ENCODE measurements around the gene RBBP7. TPM values are rescaled to one million over a fixed set of nuclear protein-coding genes. Genes with fewer than 3 reads are reported as not detected.

The RBBP7 gene
- total and polyA plus RNA-seq, 10 of the 15 experiments (the other 5 are each of a cell fraction or from before 2014, with no cell fraction given) = 95.3 to 277 (median 194) TPM

DNA sequence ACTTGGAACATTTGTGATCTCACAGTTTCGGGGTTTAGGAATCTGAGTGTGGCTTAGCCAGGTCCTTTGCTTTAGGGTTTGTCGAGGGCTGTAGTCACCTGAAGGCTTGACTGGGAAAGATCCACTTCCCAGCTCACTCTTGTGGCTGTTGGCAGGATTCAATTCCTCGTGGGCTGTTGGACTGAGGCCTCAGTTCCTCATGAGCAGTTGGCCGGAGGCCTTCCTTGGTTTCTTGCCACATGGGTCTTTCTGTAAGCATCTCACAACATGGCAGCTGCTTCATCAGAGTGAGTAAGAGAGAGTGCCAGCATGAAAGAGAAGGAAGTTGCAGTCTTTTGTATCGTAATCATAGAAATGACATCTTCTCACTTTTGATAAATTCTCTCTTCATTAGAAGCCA lies 72.8 kb downstream of the RBBP7 start (continued):
- TF ChIP-seq, protein P1, sequence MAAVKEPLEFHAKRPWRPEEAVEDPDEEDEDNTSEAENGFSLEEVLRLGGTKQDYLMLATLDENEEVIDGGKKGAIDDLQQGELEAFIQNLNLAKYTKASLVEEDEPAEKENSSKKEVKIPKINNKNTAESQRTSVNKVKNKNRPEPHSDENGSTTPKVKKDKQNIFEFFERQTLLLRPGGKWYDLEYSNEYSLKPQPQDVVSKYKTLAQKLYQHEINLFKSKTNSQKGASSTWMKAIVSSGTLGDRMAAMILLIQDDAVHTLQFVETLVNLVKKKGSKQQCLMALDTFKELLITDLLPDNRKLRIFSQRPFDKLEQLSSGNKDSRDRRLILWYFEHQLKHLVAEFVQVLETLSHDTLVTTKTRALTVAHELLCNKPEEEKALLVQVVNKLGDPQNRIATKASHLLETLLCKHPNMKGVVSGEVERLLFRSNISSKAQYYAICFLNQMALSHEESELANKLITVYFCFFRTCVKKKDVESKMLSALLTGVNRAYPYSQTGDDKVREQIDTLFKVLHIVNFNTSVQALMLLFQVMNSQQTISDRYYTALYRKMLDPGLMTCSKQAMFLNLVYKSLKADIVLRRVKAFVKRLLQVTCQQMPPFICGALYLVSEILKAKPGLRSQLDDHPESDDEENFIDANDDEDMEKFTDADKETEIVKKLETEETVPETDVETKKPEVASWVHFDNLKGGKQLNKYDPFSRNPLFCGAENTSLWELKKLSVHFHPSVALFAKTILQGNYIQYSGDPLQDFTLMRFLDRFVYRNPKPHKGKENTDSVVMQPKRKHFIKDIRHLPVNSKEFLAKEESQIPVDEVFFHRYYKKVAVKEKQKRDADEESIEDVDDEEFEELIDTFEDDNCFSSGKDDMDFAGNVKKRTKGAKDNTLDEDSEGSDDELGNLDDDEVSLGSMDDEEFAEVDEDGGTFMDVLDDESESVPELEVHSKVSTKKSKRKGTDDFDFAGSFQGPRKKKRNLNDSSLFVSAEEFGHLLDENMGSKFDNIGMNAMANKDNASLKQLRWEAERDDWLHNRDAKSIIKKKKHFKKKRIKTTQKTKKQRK (IDR thresholded peaks at IDR 0.05; ENCODE audit: low read depth, low read length) = no peak
- no peak for TF ChIP-seq TCF12 (IDR thresholded peaks at IDR 0.05; ENCODE audit: low read depth, low read length)

DNA sequence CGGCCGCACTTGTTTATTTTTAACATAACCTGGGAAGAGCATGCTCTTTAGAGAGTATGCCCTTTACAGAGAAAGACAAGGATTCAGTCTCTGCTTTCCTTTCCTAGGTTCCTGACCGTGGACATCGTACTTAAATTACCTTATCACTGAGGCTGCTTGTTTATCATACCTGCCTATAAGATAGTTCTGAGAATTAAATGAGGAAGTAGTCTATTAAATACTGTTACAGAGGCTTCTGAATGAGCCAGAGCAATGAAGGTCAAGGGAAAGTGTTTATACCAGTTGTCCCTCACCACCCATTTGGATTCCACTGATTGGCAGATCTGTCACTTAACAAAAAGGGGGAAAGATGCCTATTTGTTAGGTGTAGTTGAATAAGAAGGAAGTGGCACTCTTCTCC lies 73.9 kb downstream of the RBBP7 start:
- Histone ChIP-seq H3K36me3 (ENCODE audit: control insufficient read depth in 2 of 2, insufficient read depth in 2 of 2, low read length in 1 of 2) (peaks cover 0 to 11% of the 10 kb centered on the region in 2 experiments; a peak in 3 of 4 replicates), H3K79me2 (ENCODE audit: control insufficient read depth, insufficient read depth, low read length) (peaks cover 5% of the 10 kb centered on the region), H3K27me3 (replicated peaks in 1 of 2; ENCODE audit: control insufficient read depth in 2 of 2, insufficient read depth in 2 of 2, low read length in 1 of 2) (no peaks in the 10 kb centered on the region), H3K4me2 (ENCODE audit: control insufficient read depth, insufficient read depth) (no peak overlapping the region), H3K9ac (ENCODE audit: control insufficient read depth, insufficient read depth, low read length) (no peak overlapping the region), H4K20me1 (ENCODE audit: control insufficient read depth, insufficient read depth) (no peaks in the 10 kb centered on the region), H3K9me3 (replicated peaks; ENCODE audit: control insufficient read depth, insufficient read depth, low read length) (no peaks in the 10 kb centered on the region), H3K4me3 (no peak overlapping the region), H3K27ac (ENCODE audit: control insufficient read depth, insufficient read depth) (no peak overlapping the region), H2AFZ (ENCODE audit: control insufficient read depth, low read depth, low read length) (no peak overlapping the region), H3K4me1 (ENCODE audit: control insufficient read depth, insufficient read depth, low read length) (no peaks in the 10 kb centered on the region)
- ChIA-PET CTCF (no interaction called here), RAD21 (ENCODE audit: unreplicated experiment) (no interaction called here), POLR2A (no interaction called here), SMC1A (ENCODE audit: uncharacterized antibody, unreplicated experiment) (no interaction called here)
- in situ Hi-C loops (cut with MboI) (no loop called here), intact Hi-C loops (cut with micrococcal nuclease; ENCODE audit: unreplicated experiment) (no loop called here)
- BruUV-seq (replicated peaks) = no TSS peak
- DNase-seq (ENCODE audit: low read depth, low spot score) (no peak), ATAC-seq (peak; percentile 53), FAIRE-seq (no peak)
- 97% methylated on average over 4 of the region's 4 CpGs for WGBS (ENCODE audit: insufficient coverage, insufficient replicate concordance, low lambda C conversion rate, missing lambda C conversion rate)
- TF ChIP-seq HDAC6 (IDR thresholded peaks at IDR 0.05; ENCODE audit: unreplicated experiment) = no peak
- TF ChIP-seq CHD1 (IDR thresholded peaks at IDR 0.05; ENCODE audit: low read depth, low read length) = no peak
- TF ChIP-seq, protein P2, sequence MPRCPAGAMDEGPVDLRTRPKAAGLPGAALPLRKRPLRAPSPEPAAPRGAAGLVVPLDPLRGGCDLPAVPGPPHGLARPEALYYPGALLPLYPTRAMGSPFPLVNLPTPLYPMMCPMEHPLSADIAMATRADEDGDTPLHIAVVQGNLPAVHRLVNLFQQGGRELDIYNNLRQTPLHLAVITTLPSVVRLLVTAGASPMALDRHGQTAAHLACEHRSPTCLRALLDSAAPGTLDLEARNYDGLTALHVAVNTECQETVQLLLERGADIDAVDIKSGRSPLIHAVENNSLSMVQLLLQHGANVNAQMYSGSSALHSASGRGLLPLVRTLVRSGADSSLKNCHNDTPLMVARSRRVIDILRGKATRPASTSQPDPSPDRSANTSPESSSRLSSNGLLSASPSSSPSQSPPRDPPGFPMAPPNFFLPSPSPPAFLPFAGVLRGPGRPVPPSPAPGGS (IDR thresholded peaks at IDR 0.05; ENCODE audit: borderline replicate concordance, insufficient read depth, low read depth, low read length, poor library complexity, severe bottlenecking) = no peak

Small RNAs within 50 kb of the gene (small RNA-seq; reads per million reads assigned to genes)
- gene RF00019 (not detected), gene RNU4-6P (not detected), gene RPL12P49 (not detected)

Other genes starting within 250 kb of the RBBP7 start
- not detected in 2 replicates for gene S100G, start 220.2 kb downstream of the RBBP7 start, total RNA-seq (2014; rRNA removed)
- gene S100G, start 220.2 kb downstream of the RBBP7 start, total RNA-seq (2014; rRNA removed; fragmentation: Illumina TruSeq; extraction: Trizol) = not detected in 2 replicates
- gene S100G, start 220.2 kb downstream of the RBBP7 start, total RNA-seq (2021) = not detected in 2 replicates
- gene S100G, start 220.2 kb downstream of the RBBP7 start, polyA plus RNA-seq (2011; rRNA removed) = not detected in 2 replicates
- gene S100G, start 220.2 kb downstream of the RBBP7 start, polyA plus RNA-seq (2014; fragmentation: Illumina TruSeq; extraction: Trizol) = not detected in 2 replicates
- gene S100G, start 220.2 kb downstream of the RBBP7 start, polyA plus RNA-seq (2014; fragmentation: Nextera tagmentation; extraction: Ambion mirVana) = not detected
- not detected in 2 replicates for gene S100G, start 220.2 kb downstream of the RBBP7 start, polyA plus RNA-seq (2014; rRNA removed)
- gene S100G, start 220.2 kb downstream of the RBBP7 start, polyA plus RNA-seq (2016; fragmentation: Nextera tagmentation; extraction: Ambion mirVana) = not detected
- gene CTPS2, start 157.7 kb downstream of the RBBP7 start, total RNA-seq (2014; rRNA removed) = 15.4 and 18.6 TPM in 2 replicates
- gene CTPS2, start 157.7 kb downstream of the RBBP7 start, total RNA-seq (2014; rRNA removed; fragmentation: Illumina TruSeq; extraction: Trizol) = 17.6 and 17.8 TPM in 2 replicates
- gene CTPS2, start 157.7 kb downstream of the RBBP7 start, total RNA-seq (2021) = 13.3 and 14.9 TPM in 2 replicates
- gene CTPS2, start 157.7 kb downstream of the RBBP7 start, polyA plus RNA-seq (2011; rRNA removed) = 16.9 and 23.3 TPM in 2 replicates
- gene CTPS2, start 157.7 kb downstream of the RBBP7 start, polyA plus RNA-seq (2014; fragmentation: Illumina TruSeq; extraction: Trizol) = 15.0 and 19.2 TPM in 2 replicates
- gene CTPS2, start 157.7 kb downstream of the RBBP7 start, polyA plus RNA-seq (2014; fragmentation: Nextera tagmentation; extraction: Ambion mirVana) = 1 to 10 TPM; 5.9 to 7.7 TPM
- 11.5 and 11.8 TPM in 2 replicates for gene CTPS2, start 157.7 kb downstream of the RBBP7 start, polyA plus RNA-seq (2014; rRNA removed)
- 10 to 100 TPM; 11.9 to 13.5 TPM for gene CTPS2, start 157.7 kb downstream of the RBBP7 start, polyA plus RNA-seq (2016; fragmentation: Nextera tagmentation; extraction: Ambion mirVana)
- 20.7 and 23.1 TPM in 2 replicates for gene SYAP1, start 150.8 kb downstream of the RBBP7 start, total RNA-seq (2014; rRNA removed)
- 20.9 and 22.1 TPM in 2 replicates for gene SYAP1, start 150.8 kb downstream of the RBBP7 start, total RNA-seq (2014; rRNA removed; fragmentation: Illumina TruSeq; extraction: Trizol)
- 17.6 and 20.3 TPM in 2 replicates for gene SYAP1, start 150.8 kb downstream of the RBBP7 start, total RNA-seq (2021)
- 11.5 and 16.7 TPM in 2 replicates for gene SYAP1, start 150.8 kb downstream of the RBBP7 start, polyA plus RNA-seq (2011; rRNA removed)
- 11.3 and 13.6 TPM in 2 replicates for gene SYAP1, start 150.8 kb downstream of the RBBP7 start, polyA plus RNA-seq (2014; fragmentation: Illumina TruSeq; extraction: Trizol)
- gene SYAP1, start 150.8 kb downstream of the RBBP7 start, polyA plus RNA-seq (2014; fragmentation: Nextera tagmentation; extraction: Ambion mirVana) = 1 to 10 TPM; 5.9 to 6.1 TPM
- 14.8 and 15.1 TPM in 2 replicates for gene SYAP1, start 150.8 kb downstream of the RBBP7 start, polyA plus RNA-seq (2014; rRNA removed)
- 10 to 100 TPM; 29.2 to 29.9 TPM for gene SYAP1, start 150.8 kb downstream of the RBBP7 start, polyA plus RNA-seq (2016; fragmentation: Nextera tagmentation; extraction: Ambion mirVana)
- gene TXLNG, start 83.9 kb downstream of the RBBP7 start, total RNA-seq (2014; rRNA removed) = 18.9 and 20.5 TPM in 2 replicates
- 27.5 and 29.5 TPM in 2 replicates for gene TXLNG, start 83.9 kb downstream of the RBBP7 start, total RNA-seq (2014; rRNA removed; fragmentation: Illumina TruSeq; extraction: Trizol)
- gene TXLNG, start 83.9 kb downstream of the RBBP7 start, total RNA-seq (2021) = 19.7 and 20.1 TPM in 2 replicates
- gene TXLNG, start 83.9 kb downstream of the RBBP7 start, polyA plus RNA-seq (2011; rRNA removed) = 40.7 and 46.2 TPM in 2 replicates
- 33.4 and 40.9 TPM in 2 replicates for gene TXLNG, start 83.9 kb downstream of the RBBP7 start, polyA plus RNA-seq (2014; fragmentation: Illumina TruSeq; extraction: Trizol)
- gene TXLNG, start 83.9 kb downstream of the RBBP7 start, polyA plus RNA-seq (2014; fragmentation: Nextera tagmentation; extraction: Ambion mirVana) = 10 to 100 TPM in 1 of 2 experiments, 1 to 10 TPM in 1; 9.9 to 13.2 TPM
- 20.9 and 25.6 TPM in 2 replicates for gene TXLNG, start 83.9 kb downstream of the RBBP7 start, polyA plus RNA-seq (2014; rRNA removed)
- 10 to 100 TPM; 17.6 to 17.8 TPM for gene TXLNG, start 83.9 kb downstream of the RBBP7 start, polyA plus RNA-seq (2016; fragmentation: Nextera tagmentation; extraction: Ambion mirVana)
- 5.4 and 6.6 TPM in 2 replicates for gene REPS2, start 76.3 kb upstream of the RBBP7 start, total RNA-seq (2014; rRNA removed)
- 4.1 and 4.3 TPM in 2 replicates for gene REPS2, start 76.3 kb upstream of the RBBP7 start, total RNA-seq (2014; rRNA removed; fragmentation: Illumina TruSeq; extraction: Trizol)
- gene REPS2, start 76.3 kb upstream of the RBBP7 start, total RNA-seq (2021) = 5.7 and 6.6 TPM in 2 replicates
- gene REPS2, start 76.3 kb upstream of the RBBP7 start, polyA plus RNA-seq (2011; rRNA removed) = 3.2 and 3.5 TPM in 2 replicates
- 3.5 and 3.8 TPM in 2 replicates for gene REPS2, start 76.3 kb upstream of the RBBP7 start, polyA plus RNA-seq (2014; fragmentation: Illumina TruSeq; extraction: Trizol)
- gene REPS2, start 76.3 kb upstream of the RBBP7 start, polyA plus RNA-seq (2014; fragmentation: Nextera tagmentation; extraction: Ambion mirVana) = 1 to 10 TPM; 3.6 to 6.8 TPM
- gene REPS2, start 76.3 kb upstream of the RBBP7 start, polyA plus RNA-seq (2014; rRNA removed) = 3.2 and 4.2 TPM in 2 replicates
- 1 to 10 TPM; 2.1 to 2.3 TPM for gene REPS2, start 76.3 kb upstream of the RBBP7 start, polyA plus RNA-seq (2016; fragmentation: Nextera tagmentation; extraction: Ambion mirVana)

All from GM12878 (cell line).